GM10266 (cell line): Measurements from ENCODE around the gene SHISA7.
"Not testable (repeated sequence)": the region's sequence is repeated elsewhere in the genome, so short reads cannot be mapped to it uniquely, and the experiment has no call there.

Experiments
- DNase-seq: peaks from one replicate; pipeline ENCODE4 v3.0.0; 2012; ENCODE audit errors: extremely low spot score
- TF ChIP-seq, protein P1 (sequence below): IDR thresholded peaks from 2 replicates; pipeline ENCODE4 v1.5.1; 2012; ENCODE audit warnings: mild to moderate bottlenecking, low read depth; ENCODE audit not compliant: control insufficient read depth, insufficient read depth; ENCODE audit errors: missing control alignments

SHISA7 gene

DNA sequence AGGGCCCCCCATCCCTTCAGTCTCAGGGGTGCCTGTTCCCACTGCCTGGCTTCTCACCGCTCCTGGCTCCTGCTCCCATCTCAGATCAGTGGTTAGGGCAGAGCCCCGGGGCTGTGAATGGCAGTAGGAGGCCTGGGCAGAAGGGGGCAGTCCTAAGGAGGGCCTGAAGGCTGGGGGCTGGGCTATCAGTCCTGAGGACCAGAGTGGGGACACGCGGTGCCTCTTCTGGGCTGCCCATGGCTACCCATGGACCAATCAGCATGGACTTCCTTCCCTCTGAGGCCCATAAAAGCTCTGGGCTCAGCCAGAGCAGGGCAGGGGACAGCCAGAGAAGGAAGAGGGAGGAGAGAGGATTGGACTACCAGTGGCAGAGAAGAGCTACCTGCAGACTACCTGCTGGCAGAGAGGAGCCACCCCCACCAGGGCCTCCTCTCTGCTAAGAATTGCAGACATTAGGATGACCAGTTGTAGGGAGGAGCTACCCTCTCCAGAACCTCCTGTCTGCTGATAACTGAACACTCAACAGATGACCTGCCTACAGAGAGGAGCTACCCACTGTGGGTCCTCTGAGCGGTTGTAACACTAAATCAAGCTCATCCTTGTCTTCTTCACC is 23.4 kb downstream of the SHISA7 start:
- DNase-seq: no peak

DNA sequence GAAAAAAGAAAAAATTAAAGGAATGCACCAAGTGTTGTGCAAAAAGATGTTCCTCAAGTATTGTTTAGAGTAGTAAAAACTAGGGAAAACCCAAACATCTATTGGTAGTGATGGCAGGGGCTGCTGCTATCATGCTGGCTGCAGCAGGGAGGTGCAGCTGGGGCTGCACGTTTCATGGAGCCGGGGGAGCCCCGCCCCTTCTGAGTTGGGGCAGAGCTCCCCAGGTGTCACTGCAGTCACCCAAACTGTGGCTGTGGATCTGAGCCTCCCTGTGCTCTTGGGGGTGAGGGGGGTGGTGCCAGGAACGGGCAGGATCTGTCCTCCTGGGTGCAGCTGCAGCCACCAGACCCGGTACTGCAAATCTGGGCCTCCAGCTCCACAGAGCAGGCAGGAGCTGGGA is 24.0 kb downstream of the SHISA7 start:
- TF ChIP-seq, protein P1, sequence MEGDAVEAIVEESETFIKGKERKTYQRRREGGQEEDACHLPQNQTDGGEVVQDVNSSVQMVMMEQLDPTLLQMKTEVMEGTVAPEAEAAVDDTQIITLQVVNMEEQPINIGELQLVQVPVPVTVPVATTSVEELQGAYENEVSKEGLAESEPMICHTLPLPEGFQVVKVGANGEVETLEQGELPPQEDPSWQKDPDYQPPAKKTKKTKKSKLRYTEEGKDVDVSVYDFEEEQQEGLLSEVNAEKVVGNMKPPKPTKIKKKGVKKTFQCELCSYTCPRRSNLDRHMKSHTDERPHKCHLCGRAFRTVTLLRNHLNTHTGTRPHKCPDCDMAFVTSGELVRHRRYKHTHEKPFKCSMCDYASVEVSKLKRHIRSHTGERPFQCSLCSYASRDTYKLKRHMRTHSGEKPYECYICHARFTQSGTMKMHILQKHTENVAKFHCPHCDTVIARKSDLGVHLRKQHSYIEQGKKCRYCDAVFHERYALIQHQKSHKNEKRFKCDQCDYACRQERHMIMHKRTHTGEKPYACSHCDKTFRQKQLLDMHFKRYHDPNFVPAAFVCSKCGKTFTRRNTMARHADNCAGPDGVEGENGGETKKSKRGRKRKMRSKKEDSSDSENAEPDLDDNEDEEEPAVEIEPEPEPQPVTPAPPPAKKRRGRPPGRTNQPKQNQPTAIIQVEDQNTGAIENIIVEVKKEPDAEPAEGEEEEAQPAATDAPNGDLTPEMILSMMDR: no peak
- no peak for DNase-seq

More for the DNA sequence above, 23.4 kb downstream of the SHISA7 start:
- TF ChIP-seq, protein P1: no peak

DNA sequence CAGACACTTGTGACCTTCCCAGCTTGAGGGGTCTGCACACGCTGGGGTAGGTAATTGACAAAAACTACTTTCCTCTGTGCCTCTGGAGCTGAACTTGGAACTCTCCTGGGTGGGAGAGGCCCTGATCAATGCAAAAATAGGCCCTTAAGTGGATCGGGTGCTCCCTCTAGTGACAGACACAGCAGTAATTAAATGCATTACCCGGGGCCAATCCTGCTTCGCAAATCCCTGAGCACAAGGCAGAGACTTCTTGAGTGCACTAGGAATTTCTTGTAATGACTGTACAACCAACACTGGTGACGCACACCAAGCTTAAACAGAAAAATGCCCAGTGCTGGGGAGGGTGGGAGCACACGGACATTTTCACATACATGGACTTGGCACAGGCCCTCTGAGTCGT is 24.9 kb downstream of the SHISA7 start:
- peak; percentile 63 for DNase-seq
- TF ChIP-seq, protein P1: peak; percentile 77

DNA sequence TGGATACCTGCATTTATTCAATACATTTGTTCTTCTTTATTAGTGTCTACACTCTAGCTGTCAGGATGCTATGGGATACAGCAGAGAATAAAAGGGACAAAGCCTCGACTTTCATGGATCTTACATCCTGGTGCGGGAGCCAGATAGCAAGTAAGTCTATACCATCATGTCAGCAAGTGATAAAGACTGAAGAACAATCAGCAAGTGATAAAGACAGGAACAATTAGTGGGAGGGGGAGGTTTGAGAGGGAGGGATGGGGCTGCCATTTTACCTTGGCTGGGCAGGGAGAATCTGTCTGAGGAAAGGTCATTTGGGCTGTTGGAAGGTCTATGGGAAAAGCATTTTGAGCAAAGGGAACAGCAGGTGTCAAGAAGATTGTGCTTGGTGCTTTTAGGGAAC is 32.9 kb downstream of the SHISA7 start:
- DNase-seq: no peak
- TF ChIP-seq, protein P1: no peak

DNA sequence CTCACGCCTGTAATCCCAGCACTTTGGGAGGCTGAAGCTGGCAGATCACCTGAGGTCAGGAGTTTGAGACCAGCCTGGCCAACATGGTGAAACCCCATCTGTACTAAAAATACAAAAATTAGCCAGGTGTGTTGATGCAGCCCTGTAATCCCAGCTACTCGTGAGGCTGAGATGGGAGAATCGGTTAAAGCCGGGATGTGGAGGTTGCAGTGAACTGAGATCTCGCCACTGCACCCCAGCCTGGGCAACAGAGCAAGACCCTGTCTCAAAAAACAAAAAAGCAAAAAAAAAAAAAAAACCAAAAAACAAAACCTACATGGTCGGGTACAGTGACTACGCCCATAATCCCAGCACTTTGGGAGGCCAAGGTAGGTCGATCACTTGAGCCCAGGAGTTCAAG is 33.9 kb downstream of the SHISA7 start:
- DNase-seq: not testable (repeated sequence)

DNA sequence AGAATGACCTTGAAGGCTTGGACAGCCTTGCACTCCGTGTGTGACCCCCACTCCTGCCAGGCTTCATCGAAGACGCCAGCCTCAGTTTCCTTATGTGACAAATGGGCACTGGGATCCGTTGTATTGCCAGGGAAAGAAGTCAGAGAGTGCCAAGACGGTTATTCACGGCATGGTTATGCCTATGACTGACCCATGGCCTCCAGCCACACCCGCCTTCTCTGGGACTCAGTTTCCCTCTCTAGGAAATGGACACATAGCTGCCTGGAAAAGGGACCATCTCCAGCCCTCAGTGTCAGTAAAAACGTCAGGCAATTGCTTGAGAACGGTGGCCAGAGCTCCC is 34.6 kb downstream of the SHISA7 start:
- TF ChIP-seq, protein P1: no peak
- DNase-seq: no peak

DNA sequence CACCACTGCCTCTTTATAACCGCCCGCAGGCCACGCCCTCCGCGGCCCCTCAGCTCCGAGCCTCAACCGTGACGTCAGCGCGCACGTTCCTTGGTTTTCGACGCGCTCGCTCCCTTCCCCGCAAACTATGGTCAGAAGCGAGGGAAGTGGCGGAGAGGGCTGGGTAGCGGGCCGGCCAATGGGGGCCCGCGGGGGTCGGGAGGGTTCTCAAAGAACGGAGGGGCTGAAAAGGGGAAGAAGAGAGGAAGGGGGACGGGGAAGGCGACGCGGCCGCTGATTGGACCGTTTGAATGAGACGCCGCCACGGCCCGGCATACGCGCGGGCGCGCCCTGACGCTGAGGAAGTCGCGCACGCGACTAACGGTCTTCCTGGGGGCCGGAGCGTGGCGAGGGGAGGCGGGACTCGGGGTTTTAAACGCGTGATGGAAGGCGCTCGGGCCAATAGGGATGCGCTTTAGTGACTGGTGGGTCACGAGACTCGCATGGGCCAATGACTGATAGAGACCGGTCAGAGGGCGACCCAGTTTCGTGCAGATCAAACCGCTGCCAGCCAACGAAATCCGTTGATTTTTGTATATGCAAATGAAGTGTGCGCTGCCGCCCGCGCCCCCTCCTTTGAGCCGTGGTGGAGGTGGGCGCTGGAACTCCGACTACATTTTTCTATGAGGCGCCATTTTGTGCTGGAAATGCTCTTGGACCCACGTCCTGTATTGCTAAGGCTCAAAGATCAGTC is 35.1 kb downstream of the SHISA7 start:
- TF ChIP-seq, protein P1: no peak
- DNase-seq: peak; percentile 98

DNA sequence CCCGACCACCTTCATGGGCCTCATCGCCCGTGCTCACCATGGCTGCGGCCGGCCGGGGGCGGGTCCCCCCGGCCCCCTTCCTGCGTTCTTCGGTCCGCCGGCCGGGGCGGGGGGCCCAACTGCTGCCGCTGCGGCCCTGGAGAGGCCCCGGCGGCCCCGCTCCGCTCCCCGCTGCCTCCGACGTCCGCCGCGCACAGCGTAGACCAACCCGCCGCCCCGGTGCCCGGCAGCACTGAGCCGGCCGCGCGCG is 35.6 kb downstream of the SHISA7 start, which contains the start of gene UBE2S:
Gene UBE2S (minus strand): TSS at position 239 of the 250 bp plus-strand sequence. CDS start 199 bp downstream, at position 40.
- not testable (repeated sequence) for DNase-seq
